OCI-LY7 (cell line): ENCODE measurements around the gene BACH2. TPM values are rescaled to one million over a fixed set of nuclear protein-coding genes. Genes with fewer than 3 reads are reported as not detected.

Experiments used
- BruUV-seq: library from RNA; stranded (reverse); fragments of 400-500 nt; replicated peaks from 2 replicates; lab custom pipeline; 2021; lab: Mats Ljungman, UMichigan
- CTCF ChIA-PET: fragments of 300-600 bp; sonication (Branson Sonifier 250); formaldehyde crosslinking; loops from one replicate; lab custom pipeline; 2022; ENCODE audit warnings: antibody characterized with exemption; ENCODE audit not compliant: unreplicated experiment; lab: Charles Lee
- POLR2A ChIA-PET: fragments of 300-600 bp; sonication (Branson Sonifier 250); formaldehyde crosslinking; loops from one replicate; lab custom pipeline; 2022; ENCODE audit warnings: antibody characterized with exemption; lab: Charles Lee
- DNase-seq: peaks from one replicate; pipeline ENCODE4 v3.0.0-alpha.2; 2015; ENCODE audit warnings: low spot score
- H2AFZ ChIP-seq: fragments of 200-600 bp; sonication (generic), shearing (Covaris generic); 2 replicates; pipeline ENCODE4 v1.6.1; 2014; ENCODE audit warnings: mild to moderate bottlenecking, antibody characterized with exemption, low read length, moderate library complexity
- H3K27ac ChIP-seq: fragments of 200-600 bp; sonication (generic); 2 replicates; pipeline ENCODE4 v1.5.1; 2014; ENCODE audit warnings: mixed run types, low read depth, mild to moderate bottlenecking, moderate library complexity, low read length, inconsistent platforms; ENCODE audit not compliant: poor library complexity, severe bottlenecking
- H3K36me3 ChIP-seq: fragments of 200-600 bp; sonication (generic); 2 replicates; pipeline ENCODE4 v1.6.1; 2014; ENCODE audit warnings: mild to moderate bottlenecking, antibody characterized with exemption, low read length, moderate library complexity, mixed read lengths; ENCODE audit not compliant: insufficient read depth
- H3K4me1 ChIP-seq: fragments of 200-600 bp; sonication (generic); 2 replicates; pipeline ENCODE4 v1.5.1; 2014; ENCODE audit warnings: mild to moderate bottlenecking, low read length; ENCODE audit not compliant: insufficient read depth, poor library complexity, severe bottlenecking
- H3K4me2 ChIP-seq: fragments of 200-600 bp; sonication (generic); 2 replicates; pipeline ENCODE4 v1.6.1; 2014; ENCODE audit warnings: mild to moderate bottlenecking, low read length
- H3K4me3 ChIP-seq: fragments of 200-600 bp; sonication (generic); 2 replicates; pipeline ENCODE4 v1.5.1; 2014; ENCODE audit warnings: mild to moderate bottlenecking, low read depth, low read length; ENCODE audit not compliant: poor library complexity, severe bottlenecking
- H3K79me2 ChIP-seq: fragments of 200-600 bp; sonication (generic); 2 replicates; pipeline ENCODE4 v1.6.1; 2016; ENCODE audit warnings: low read depth, mild to moderate bottlenecking, low read length, moderate library complexity, mixed read lengths; ENCODE audit not compliant: insufficient read depth
- H3K9me2 ChIP-seq: fragments of 200-600 bp; sonication (generic); 2 replicates; pipeline ENCODE4 v1.6.1; 2016; ENCODE audit warnings: mild to moderate bottlenecking, low read length, mixed read lengths; ENCODE audit not compliant: insufficient read depth
- H3K9me3 ChIP-seq: fragments of 200-600 bp; sonication (generic); 2 replicates; pipeline ENCODE4 v1.6.1; 2014; ENCODE audit warnings: mild to moderate bottlenecking, mixed run types, low read length, mixed read lengths
- H4K20me1 ChIP-seq: fragments of 200-600 bp; sonication (generic); 2 replicates; pipeline ENCODE4 v1.6.1; 2014; ENCODE audit warnings: mild to moderate bottlenecking, antibody characterized with exemption, low read length, moderate library complexity, mixed read lengths; ENCODE audit not compliant: insufficient read depth
- CTCF ChIP-seq: fragments of 200-600 bp; sonication (generic); conservative IDR thresholded peaks from 2 replicates; pipeline ENCODE4 v1.5.1; 2014; ENCODE audit warnings: mild to moderate bottlenecking, antibody characterized with exemption, low read length, moderate library complexity, mixed read lengths
- EZH2phosphoT487 ChIP-seq: fragments of 200-600 bp; sonication (generic); IDR thresholded peaks from 2 replicates; pipeline ENCODE4 v1.6.1; 2018; ENCODE audit warnings: low read depth, borderline replicate concordance, mild to moderate bottlenecking, mixed run types, antibody characterized with exemption, low read length, moderate library complexity, mixed read lengths
- intact Hi-C: fragments of 100-400 bp; cut with micrococcal nuclease; formaldehyde crosslinking; loops from one replicate; pipeline ENCODE4 v1.10.0; 2022; ENCODE audit not compliant: unreplicated experiment
- total RNA-seq, 2 experiments: library from RNA; depleted of rRNA in 1 of 2; stranded (reverse); fragments of >200 nt in 1 of 2; shearing (Covaris generic) in 1 of 2; gene quantifications; 2 replicates each; pipeline ENCODE4 v1.2.3, GENCODE V29; 2014 to 2022

The BACH2 gene
- total RNA-seq, 2 experiments from 2014 or later = 92.0 to 163 TPM

- no peak for TF ChIP-seq CTCF
- TF ChIP-seq EZH2phosphoT487 = no peak
- BruUV-seq = no TSS peak
- peak overlapping the region; percentile 65 for H3K4me3 ChIP-seq
Measured at GRCh38 chr6:90285611-90286381, 10.8 kb downstream of the BACH2 start.

GRCh38 chr6:90285042-90285481 is 11.6 kb downstream of the BACH2 start:
- peak overlapping the region; percentile 65 for H3K4me3 ChIP-seq
- ChIA-PET POLR2A (interaction anchor here (0.6 to 4.1 kb wide), 20 partner anchors 7 to 252 kb away, joined by 3 to 25 read pairs (median 4); no protein-coding TSS in a partner anchor), CTCF (interaction anchor here (0.6 to 1.3 kb wide), 5 partner anchors 20 to 345 kb away, joined by 3 to 4 read pairs (median 3); no protein-coding TSS in a partner anchor)
- H3K9me2 ChIP-seq = no peaks in the 10 kb centered on the region
- H3K27ac ChIP-seq = peak overlapping the region; percentile 84
- H3K36me3 ChIP-seq = peaks cover 59% of the 10 kb centered on the region
- TF ChIP-seq CTCF (no peak), EZH2phosphoT487 (no peak)
- peaks cover 22% of the 10 kb centered on the region for H4K20me1 ChIP-seq
- no peaks in the 10 kb centered on the region for H3K9me3 ChIP-seq
- DNase-seq = no peak
- intact Hi-C loops = loop anchor here (1.0 to 5.0 kb wide), 3 partner anchors 34 to 345 kb away; no protein-coding TSS in a partner anchor
- H3K4me1 ChIP-seq = peaks cover 93% of the 10 kb centered on the region
- H2AFZ ChIP-seq = no peak overlapping the region
- no TSS peak for BruUV-seq
- H3K79me2 ChIP-seq = peaks cover 100% of the 10 kb centered on the region
- H3K4me2 ChIP-seq = peak overlapping the region; percentile 97

More at GRCh38 chr6:90285611-90286381, 10.8 kb downstream of the BACH2 start:
- no peaks in the 10 kb centered on the region for H3K9me2 ChIP-seq
- H4K20me1 ChIP-seq = peaks cover 22% of the 10 kb centered on the region
- H2AFZ ChIP-seq = no peak overlapping the region
- peaks cover 67% of the 10 kb centered on the region for H3K36me3 ChIP-seq
- CTCF ChIA-PET = interaction anchor here (0.9 to 1.3 kb wide), 4 partner anchors 19 to 345 kb away, joined by 3 to 4 read pairs (median 3); no protein-coding TSS in a partner anchor
- peak overlapping the region; percentile 84 for H3K27ac ChIP-seq
- H3K4me1 ChIP-seq = peaks cover 93% of the 10 kb centered on the region
- DNase-seq = peak; percentile 73
- intact Hi-C loops = loop anchor here (1.0 to 5.0 kb wide), 4 partner anchors 9 to 345 kb away; no protein-coding TSS in a partner anchor
- POLR2A ChIA-PET = interaction anchor here (0.6 to 4.1 kb wide), 18 partner anchors 8 to 251 kb away, joined by 3 to 25 read pairs (median 4); no protein-coding TSS in a partner anchor
- H3K9me3 ChIP-seq = no peaks in the 10 kb centered on the region
- H3K79me2 ChIP-seq = peaks cover 100% of the 10 kb centered on the region
- H3K4me2 ChIP-seq = peak overlapping the region; percentile 97
